ENCODE data around the gene C2orf72. TPM values are rescaled to one million over a fixed set of nuclear protein-coding genes. Genes with fewer than 3 reads are reported as not detected.

The C2orf72 gene
- total RNA-seq, 1 donor from 2014 or later, result not detected

- intact Hi-C loops (cut with micrococcal nuclease), result no loop called here
Observed at GRCh38 chr2:231043796-231044195, 6.5 kb downstream of the C2orf72 start.

GRCh38 chr2:231046916-231047273 is 9.6 kb downstream of the C2orf72 start:
- intact Hi-C loops (cut with micrococcal nuclease), result no loop called here

- intact Hi-C loops (cut with micrococcal nuclease), result no loop called here
Observed at GRCh38 chr2:231047274-231047922, 10.1 kb downstream of the C2orf72 start.

GRCh38 chr2:231047923-231048915 is 10.9 kb downstream of the C2orf72 start:
- intact Hi-C loops (cut with micrococcal nuclease), result no loop called here

- intact Hi-C loops (cut with micrococcal nuclease), result loop anchor here (5.0 to 10.0 kb wide), 3 partner anchors 147 to 413 kb away; partner anchors contain the start of gene NCL
Observed at GRCh38 chr2:231049286-231050017, 12.1 kb downstream of the C2orf72 start.

- intact Hi-C loops (cut with micrococcal nuclease), result loop anchor here (5.0 to 10.0 kb wide), 3 partner anchors 148 to 412 kb away; partner anchors contain the start of gene NCL
Observed at GRCh38 chr2:231050018-231050901, 12.9 kb downstream of the C2orf72 start.

GRCh38 chr2:231051116-231051515 is 13.8 kb downstream of the C2orf72 start:
- intact Hi-C loops (cut with micrococcal nuclease), result loop anchor here (5.0 to 10.0 kb wide), 3 partner anchors 149 to 411 kb away; partner anchors contain the start of gene NCL

GRCh38 chr2:231052494-231053451 is 15.4 kb downstream of the C2orf72 start:
- intact Hi-C loops (cut with micrococcal nuclease), result loop anchor here (2.0 to 10.0 kb wide), 4 partner anchors 150 to 410 kb away; partner anchors contain the start of gene NCL

- intact Hi-C loops (cut with micrococcal nuclease), result loop anchor here (2.0 to 10.0 kb wide), 4 partner anchors 152 to 408 kb away; partner anchors contain the start of gene NCL
Observed at GRCh38 chr2:231053846-231054245, 16.5 kb downstream of the C2orf72 start.

GRCh38 chr2:231056453-231057416 is 19.4 kb downstream of the C2orf72 start, which contains the start of gene PSMD1:
Gene PSMD1, plus strand, starts transcription at chr2:231056867. Its CDS starts 159 bp downstream, at chr2:231057026.
- intact Hi-C loops (cut with micrococcal nuclease), result loop anchor here (1.0 to 10.0 kb wide), 4 partner anchors 142 to 1496 kb away; partner anchors contain the start of genes ARMC9, EIF4E2, PDE6D and TIGD1

- intact Hi-C loops (cut with micrococcal nuclease), result loop anchor here (2.0 to 10.0 kb wide), 3 partner anchors 141 to 1495 kb away; partner anchors contain the start of genes ARMC9, EIF4E2 and TIGD1
Observed at GRCh38 chr2:231057590-231057989, 20.3 kb downstream of the C2orf72 start.

- intact Hi-C loops (cut with micrococcal nuclease), result loop anchor here (5.0 to 10.0 kb wide), 2 partner anchors 404 to 1493 kb away; partner anchors contain the start of genes EIF4E2 and TIGD1
Observed at GRCh38 chr2:231058761-231059550, 21.6 kb downstream of the C2orf72 start.

GRCh38 chr2:231059756-231060155 is 22.4 kb downstream of the C2orf72 start:
- intact Hi-C loops (cut with micrococcal nuclease), result loop anchor here (5.0 to 10.0 kb wide), 2 partner anchors 405 to 1493 kb away; partner anchors contain the start of genes EIF4E2 and TIGD1

GRCh38 chr2:231062776-231063175 is 25.5 kb downstream of the C2orf72 start:
- intact Hi-C loops (cut with micrococcal nuclease), result no loop called here

GRCh38 chr2:231063347-231063746 is 26.0 kb downstream of the C2orf72 start:
- intact Hi-C loops (cut with micrococcal nuclease), result no loop called here

GRCh38 chr2:231065966-231066365 is 28.6 kb downstream of the C2orf72 start:
- intact Hi-C loops (cut with micrococcal nuclease), result no loop called here
